ENCODE results near the gene KCTD18.

- TF ChIP-seq, protein P1, sequence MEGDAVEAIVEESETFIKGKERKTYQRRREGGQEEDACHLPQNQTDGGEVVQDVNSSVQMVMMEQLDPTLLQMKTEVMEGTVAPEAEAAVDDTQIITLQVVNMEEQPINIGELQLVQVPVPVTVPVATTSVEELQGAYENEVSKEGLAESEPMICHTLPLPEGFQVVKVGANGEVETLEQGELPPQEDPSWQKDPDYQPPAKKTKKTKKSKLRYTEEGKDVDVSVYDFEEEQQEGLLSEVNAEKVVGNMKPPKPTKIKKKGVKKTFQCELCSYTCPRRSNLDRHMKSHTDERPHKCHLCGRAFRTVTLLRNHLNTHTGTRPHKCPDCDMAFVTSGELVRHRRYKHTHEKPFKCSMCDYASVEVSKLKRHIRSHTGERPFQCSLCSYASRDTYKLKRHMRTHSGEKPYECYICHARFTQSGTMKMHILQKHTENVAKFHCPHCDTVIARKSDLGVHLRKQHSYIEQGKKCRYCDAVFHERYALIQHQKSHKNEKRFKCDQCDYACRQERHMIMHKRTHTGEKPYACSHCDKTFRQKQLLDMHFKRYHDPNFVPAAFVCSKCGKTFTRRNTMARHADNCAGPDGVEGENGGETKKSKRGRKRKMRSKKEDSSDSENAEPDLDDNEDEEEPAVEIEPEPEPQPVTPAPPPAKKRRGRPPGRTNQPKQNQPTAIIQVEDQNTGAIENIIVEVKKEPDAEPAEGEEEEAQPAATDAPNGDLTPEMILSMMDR (IDR thresholded peaks at IDR 0.05; ENCODE audit: low read depth, low read length, missing input control) = no peak
- no peak for TF ChIP-seq TAF1 (conservative IDR thresholded peaks at IDR 0.05)
- TF ChIP-seq, protein P2, sequence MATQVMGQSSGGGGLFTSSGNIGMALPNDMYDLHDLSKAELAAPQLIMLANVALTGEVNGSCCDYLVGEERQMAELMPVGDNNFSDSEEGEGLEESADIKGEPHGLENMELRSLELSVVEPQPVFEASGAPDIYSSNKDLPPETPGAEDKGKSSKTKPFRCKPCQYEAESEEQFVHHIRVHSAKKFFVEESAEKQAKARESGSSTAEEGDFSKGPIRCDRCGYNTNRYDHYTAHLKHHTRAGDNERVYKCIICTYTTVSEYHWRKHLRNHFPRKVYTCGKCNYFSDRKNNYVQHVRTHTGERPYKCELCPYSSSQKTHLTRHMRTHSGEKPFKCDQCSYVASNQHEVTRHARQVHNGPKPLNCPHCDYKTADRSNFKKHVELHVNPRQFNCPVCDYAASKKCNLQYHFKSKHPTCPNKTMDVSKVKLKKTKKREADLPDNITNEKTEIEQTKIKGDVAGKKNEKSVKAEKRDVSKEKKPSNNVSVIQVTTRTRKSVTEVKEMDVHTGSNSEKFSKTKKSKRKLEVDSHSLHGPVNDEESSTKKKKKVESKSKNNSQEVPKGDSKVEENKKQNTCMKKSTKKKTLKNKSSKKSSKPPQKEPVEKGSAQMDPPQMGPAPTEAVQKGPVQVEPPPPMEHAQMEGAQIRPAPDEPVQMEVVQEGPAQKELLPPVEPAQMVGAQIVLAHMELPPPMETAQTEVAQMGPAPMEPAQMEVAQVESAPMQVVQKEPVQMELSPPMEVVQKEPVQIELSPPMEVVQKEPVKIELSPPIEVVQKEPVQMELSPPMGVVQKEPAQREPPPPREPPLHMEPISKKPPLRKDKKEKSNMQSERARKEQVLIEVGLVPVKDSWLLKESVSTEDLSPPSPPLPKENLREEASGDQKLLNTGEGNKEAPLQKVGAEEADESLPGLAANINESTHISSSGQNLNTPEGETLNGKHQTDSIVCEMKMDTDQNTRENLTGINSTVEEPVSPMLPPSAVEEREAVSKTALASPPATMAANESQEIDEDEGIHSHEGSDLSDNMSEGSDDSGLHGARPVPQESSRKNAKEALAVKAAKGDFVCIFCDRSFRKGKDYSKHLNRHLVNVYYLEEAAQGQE (IDR thresholded peaks at IDR 0.05) = no peak
- TF ChIP-seq GABPA (IDR thresholded peaks at IDR 0.05 in 1 of 2, conservative IDR thresholded peaks at IDR 0.05 in 1 of 2) = no peak
- TF ChIP-seq EGR1 (IDR thresholded peaks at IDR 0.05; ENCODE audit: low read depth in 2 of 2) = no peak
- TF ChIP-seq, protein P3, sequence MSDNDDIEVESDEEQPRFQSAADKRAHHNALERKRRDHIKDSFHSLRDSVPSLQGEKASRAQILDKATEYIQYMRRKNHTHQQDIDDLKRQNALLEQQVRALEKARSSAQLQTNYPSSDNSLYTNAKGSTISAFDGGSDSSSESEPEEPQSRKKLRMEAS (IDR thresholded peaks at IDR 0.05) = no peak
- TF ChIP-seq, protein P4, sequence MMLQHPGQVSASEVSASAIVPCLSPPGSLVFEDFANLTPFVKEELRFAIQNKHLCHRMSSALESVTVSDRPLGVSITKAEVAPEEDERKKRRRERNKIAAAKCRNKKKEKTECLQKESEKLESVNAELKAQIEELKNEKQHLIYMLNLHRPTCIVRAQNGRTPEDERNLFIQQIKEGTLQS (IDR thresholded peaks at IDR 0.05) = no peak
- no peak for TF ChIP-seq YY1 (IDR thresholded peaks at IDR 0.05)
- TF ChIP-seq RAD21 (IDR thresholded peaks at IDR 0.05) = no peak
- no peak for TF ChIP-seq SP1 (IDR thresholded peaks at IDR 0.05)
- no peak for TF ChIP-seq FOXA1 (IDR thresholded peaks at IDR 0.05)
These were observed 28.3 kb upstream of the KCTD18 start for GRCh38 chr2:200538139-200538538.
